CD14-positive monocyte (primary cell): ENCODE results near the gene KMT2C. TPM values are rescaled to one million over a fixed set of nuclear protein-coding genes. Genes with fewer than 3 reads are reported as not detected.

Source experiments
- DNase-seq, 3 donors: peaks; one replicate each; pipeline ENCODE4 v3.0.0-alpha.2; 2011 to 2022
- H2AFZ ChIP-seq: 2 replicates; pipeline ENCODE4 v1.6.0; 2012; ENCODE audit warnings: mild to moderate bottlenecking, low read depth, low read length, inconsistent platforms; ENCODE audit not compliant: insufficient read depth, poor library complexity, severe bottlenecking
- H3K27ac ChIP-seq, 2 donors: 1 replicate in 1 of 2; 2 replicates in 1 of 2; pipeline ENCODE4 v1.5.1; 2012 to 2013; ENCODE audit warnings: low read length in 2 of 2, control low read depth in 1 of 2, inconsistent platforms in 1 of 2, low read depth in 1 of 2, mild to moderate bottlenecking in 1 of 2
- H3K27me3 ChIP-seq, 2 donors: one replicate each; pipeline versions ENCODE4 v1.6.0 to v1.6.1; 2011 to 2013; ENCODE audit warnings: low read length in 2 of 2; ENCODE audit not compliant: control insufficient read depth in 2 of 2, insufficient read depth in 2 of 2
- H3K36me3 ChIP-seq, 2 donors: replicated peaks in 1 of 2; 1 replicate in 1 of 2; 2 replicates in 1 of 2; pipeline versions ENCODE4 v1.5.1 to v1.6.1; 2012 to 2013; ENCODE audit warnings: low read length in 2 of 2, control low read depth in 1 of 2, inconsistent platforms in 1 of 2, mild to moderate bottlenecking in 1 of 2; ENCODE audit not compliant: insufficient read depth in 2 of 2, control insufficient read depth in 1 of 2
- H3K4me1 ChIP-seq, 2 donors: 1 replicate in 1 of 2; 2 replicates in 1 of 2; pipeline versions ENCODE4 v1.5.1 to v1.6.1; 2012 to 2013; ENCODE audit warnings: low read length in 2 of 2, control low read depth in 1 of 2, inconsistent platforms in 1 of 2, mild to moderate bottlenecking in 1 of 2, moderate library complexity in 1 of 2; ENCODE audit not compliant: insufficient read depth in 2 of 2, control insufficient read depth in 1 of 2
- H3K4me2 ChIP-seq: replicated peaks from 2 replicates; pipeline ENCODE3; 2012; ENCODE audit warnings: low read length, moderate library complexity, mild to moderate bottlenecking; ENCODE audit not compliant: poor library complexity, severe bottlenecking; ENCODE audit errors: extremely low read depth
- H3K4me3 ChIP-seq, 3 experiments: fragments of 200-600 bp in 1 of 3; sonication (generic) in 1 of 3; replicated peaks in 1 of 3; 1 replicate in 2 of 3; 2 replicates in 1 of 3; pipeline ENCODE4 v1.5.1; 2011 to 2013; ENCODE audit warnings: low read length in 3 of 3, mild to moderate bottlenecking in 3 of 3, control low read depth in 2 of 3, low read depth in 2 of 3, inconsistent platforms in 1 of 3, moderate library complexity in 1 of 3
- H3K79me2 ChIP-seq: 2 replicates; pipeline ENCODE4 v1.6.0; 2012; ENCODE audit warnings: mild to moderate bottlenecking, control low read depth, inconsistent platforms, low read length, moderate library complexity; ENCODE audit not compliant: insufficient read depth
- H3K9ac ChIP-seq: 2 replicates; pipeline ENCODE4 v1.6.0; 2017; ENCODE audit warnings: low read length, mild to moderate bottlenecking; ENCODE audit not compliant: insufficient read depth, poor library complexity, severe bottlenecking
- H3K9me3 ChIP-seq, 2 donors: replicated peaks in 1 of 2; 1 replicate in 1 of 2; 2 replicates in 1 of 2; pipeline versions ENCODE4 v1.5.1 to v1.6.1; 2012 to 2013; ENCODE audit warnings: low read length in 2 of 2, control low read depth in 1 of 2; ENCODE audit not compliant: control insufficient read depth in 1 of 2, insufficient read depth in 1 of 2
- H4K20me1 ChIP-seq: 2 replicates; pipeline ENCODE4 v1.6.0; 2012; ENCODE audit warnings: mild to moderate bottlenecking, low read length, control low read depth, moderate library complexity; ENCODE audit not compliant: insufficient read depth
- H3K27ac Mint-ChIP-seq, 7 donors: one replicate each; pipeline ENCODE4 v1.8.0; 2020; ENCODE audit warnings: mild to moderate bottlenecking in 7 of 7, mixed read lengths in 7 of 7, moderate library complexity in 6 of 7, inconsistent platforms in 2 of 7
- H3K27me3 Mint-ChIP-seq, 3 donors: one replicate each; pipeline ENCODE4 v1.8.0; 2021 to 2022; ENCODE audit warnings: low read depth in 3 of 3, mild to moderate bottlenecking in 3 of 3, mixed read lengths in 3 of 3, moderate library complexity in 3 of 3, inconsistent platforms in 1 of 3
- H3K36me3 Mint-ChIP-seq, 2 donors: one replicate each; pipeline ENCODE4 v1.8.0; 2020; ENCODE audit warnings: mixed read lengths in 2 of 2, inconsistent platforms in 1 of 2, mild to moderate bottlenecking in 1 of 2
- H3K4me1 Mint-ChIP-seq: one replicate; pipeline ENCODE4 v1.8.0; 2020; ENCODE audit warnings: mild to moderate bottlenecking, mixed read lengths
- H3K4me3 Mint-ChIP-seq, 2 donors: one replicate each; pipeline ENCODE4 v1.8.0; 2020; ENCODE audit warnings: mild to moderate bottlenecking in 2 of 2, mixed read lengths in 2 of 2, moderate library complexity in 1 of 2
- H3K9me3 Mint-ChIP-seq, 7 donors: one replicate each; pipeline ENCODE4 v1.8.0; 2020 to 2022; ENCODE audit warnings: mixed read lengths in 7 of 7, mild to moderate bottlenecking in 6 of 7, moderate library complexity in 6 of 7, inconsistent platforms in 2 of 7
- WGBS: methylation state at CpG from one replicate; pipeline ENCODE4 v1.1.5; 2013; ENCODE audit warnings: missing lambda C conversion rate; ENCODE audit not compliant: insufficient coverage; 5-methylcytosine and 5-hydroxymethylcytosine counted together
- intact Hi-C, 2 donors: fragments of 100-400 bp; cut with micrococcal nuclease; formaldehyde crosslinking; loops; one replicate each; pipeline versions ENCODE4 v1.15.0 to v1.15.1; 2023
- polyA plus RNA-seq, 3 donors: library from polyadenylated mRNA; depleted of rRNA in 1 of 3; unstranded in 2 of 3; stranded (reverse) in 1 of 3; fragments of 300-500 nt in 2 of 3; fragments of >200 nt in 1 of 3; fragmentation: Illumina TruSeq in 2 of 3; gene quantifications; 1 replicate in 2 of 3; 2 replicates in 1 of 3; pipeline ENCODE4 v1.2.3, GENCODE V29; 2012 to 2021
- TF ChIP-seq, protein P1 (sequence below): fragments of 200-600 bp; IDR thresholded peaks from one replicate; pipeline ENCODE4 v1.8.0; 2022; ENCODE audit warnings: antibody characterized with exemption, mild to moderate bottlenecking

KMT2C gene
- polyA plus RNA-seq, 3 donors, result 4.5 to 26.1 (median 7.3) TPM

DNA sequence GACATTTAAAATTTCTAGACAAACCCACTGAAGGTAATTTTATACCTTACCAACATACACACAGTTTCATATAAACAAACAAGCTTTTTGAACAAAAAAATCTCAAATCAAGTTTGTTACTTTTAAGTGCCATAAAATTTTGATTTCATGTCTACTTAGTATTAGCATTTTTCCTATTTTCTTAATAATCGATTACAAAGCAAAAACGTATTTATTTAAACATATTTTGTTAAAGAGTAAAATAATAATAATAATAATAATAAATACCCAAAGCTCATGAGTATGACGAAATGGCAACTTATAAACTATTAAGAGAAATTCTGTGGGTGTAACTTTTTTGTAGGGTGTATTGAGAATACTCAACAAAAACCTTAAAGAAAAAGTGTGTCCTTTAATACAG lies 232.7 kb downstream of the KMT2C start:
- no peak for DNase-seq
- no peak overlapping the region for H3K27ac Mint-ChIP-seq
- no peaks in the 10 kb centered on the region for H3K9me3 Mint-ChIP-seq
- peaks cover 65 to 67% of the 10 kb centered on the region in 2 donors for H3K36me3 Mint-ChIP-seq
- TF ChIP-seq, protein P1, sequence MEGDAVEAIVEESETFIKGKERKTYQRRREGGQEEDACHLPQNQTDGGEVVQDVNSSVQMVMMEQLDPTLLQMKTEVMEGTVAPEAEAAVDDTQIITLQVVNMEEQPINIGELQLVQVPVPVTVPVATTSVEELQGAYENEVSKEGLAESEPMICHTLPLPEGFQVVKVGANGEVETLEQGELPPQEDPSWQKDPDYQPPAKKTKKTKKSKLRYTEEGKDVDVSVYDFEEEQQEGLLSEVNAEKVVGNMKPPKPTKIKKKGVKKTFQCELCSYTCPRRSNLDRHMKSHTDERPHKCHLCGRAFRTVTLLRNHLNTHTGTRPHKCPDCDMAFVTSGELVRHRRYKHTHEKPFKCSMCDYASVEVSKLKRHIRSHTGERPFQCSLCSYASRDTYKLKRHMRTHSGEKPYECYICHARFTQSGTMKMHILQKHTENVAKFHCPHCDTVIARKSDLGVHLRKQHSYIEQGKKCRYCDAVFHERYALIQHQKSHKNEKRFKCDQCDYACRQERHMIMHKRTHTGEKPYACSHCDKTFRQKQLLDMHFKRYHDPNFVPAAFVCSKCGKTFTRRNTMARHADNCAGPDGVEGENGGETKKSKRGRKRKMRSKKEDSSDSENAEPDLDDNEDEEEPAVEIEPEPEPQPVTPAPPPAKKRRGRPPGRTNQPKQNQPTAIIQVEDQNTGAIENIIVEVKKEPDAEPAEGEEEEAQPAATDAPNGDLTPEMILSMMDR, result no peak
- Histone ChIP-seq H3K36me3 (peaks cover 68 to 95% of the 10 kb centered on the region in 2 donors), H3K27ac (no peak overlapping the region), H3K27me3 (no peaks in the 10 kb centered on the region), H3K4me2 (no peak overlapping the region), H3K4me3 (no peak overlapping the region), H3K79me2 (no peaks in the 10 kb centered on the region), H3K4me1 (no peaks in the 10 kb centered on the region), H2AFZ (no peak overlapping the region), H3K9ac (no peak overlapping the region), H3K9me3 (no peaks in the 10 kb centered on the region), H4K20me1 (peaks cover 14% of the 10 kb centered on the region)
- WGBS, result no CpG with 5 or more reads among the region's 3 CpGs
- H3K4me1 Mint-ChIP-seq, result no peaks in the 10 kb centered on the region
- H3K27me3 Mint-ChIP-seq, result no peaks in the 10 kb centered on the region
- H3K4me3 Mint-ChIP-seq, result no peak overlapping the region
- intact Hi-C loops, result no loop called here

DNA sequence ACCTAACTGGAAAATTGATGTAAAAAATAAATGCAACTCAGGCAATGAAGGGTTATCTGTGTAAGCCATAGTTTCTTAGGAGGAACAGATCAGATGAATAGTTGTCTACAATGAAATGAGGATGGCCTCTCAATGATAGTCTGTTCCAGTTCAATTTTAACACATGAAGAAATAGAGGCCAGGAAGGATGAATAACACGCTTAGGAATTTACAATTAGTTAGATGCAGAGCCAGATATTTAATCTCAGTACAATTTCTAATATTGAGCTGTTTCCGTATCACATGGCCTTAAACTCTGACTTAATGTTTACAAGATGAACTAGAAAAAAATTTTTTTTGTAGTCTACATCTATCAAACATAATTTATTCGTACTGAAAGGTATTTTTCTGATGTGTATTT lies 233.7 kb downstream of the KMT2C start:
- Mint-ChIP-seq H3K27me3 (no peaks in the 10 kb centered on the region), H3K9me3 (no peaks in the 10 kb centered on the region), H3K36me3 (peaks cover 64 to 71% of the 10 kb centered on the region in 2 donors), H3K4me3 (no peak overlapping the region), H3K27ac (no peak overlapping the region), H3K4me1 (no peaks in the 10 kb centered on the region)
- Histone ChIP-seq H2AFZ (no peak overlapping the region), H3K4me3 (no peak overlapping the region), H3K36me3 (peaks cover 74 to 95% of the 10 kb centered on the region in 2 donors), H3K27me3 (no peaks in the 10 kb centered on the region), H3K4me1 (no peaks in the 10 kb centered on the region), H3K27ac (no peak overlapping the region), H3K79me2 (no peaks in the 10 kb centered on the region), H3K9ac (no peak overlapping the region), H3K4me2 (no peak overlapping the region), H4K20me1 (peaks cover 14% of the 10 kb centered on the region), H3K9me3 (no peaks in the 10 kb centered on the region)
- TF ChIP-seq, protein P1, result no peak
- intact Hi-C loops, result no loop called here
- no CpG with 5 or more reads among the region's 3 CpGs for WGBS
- no peak for DNase-seq
